NCI-H2081 treated with DMSO at 0.1 percent for 48 hours (cell line): ENCODE measurements around the gene DNTT.

ENCODE experiments used
- DNase-seq: peaks from one replicate; lab custom pipeline; 2025; lab: John Stamatoyannopoulos, UW

Gene DNTT

GRCh38 chr10:96304230-96304629 lies at the start of gene DNTT:
TSS of gene DNTT (plus strand) at chr10:96304434. CDS start at chr10:96304498, 64 bp downstream.
- DNase-seq, result no peak

- no peak for DNase-seq
Observed at GRCh38 chr10:96254976-96255375, 49.3 kb upstream of the DNTT start.

- DNase-seq, result no peak
Observed at GRCh38 chr10:96255549-96256333, 48.5 kb upstream of the DNTT start.

GRCh38 chr10:96257944-96258343 lies 46.3 kb upstream of the DNTT start:
- no peak for DNase-seq

GRCh38 chr10:96259150-96259549 lies 45.1 kb upstream of the DNTT start:
- DNase-seq, result no peak

- no peak for DNase-seq
Observed at GRCh38 chr10:96260014-96260413, 44.2 kb upstream of the DNTT start.

- no peak for DNase-seq
Observed at GRCh38 chr10:96261132-96261531, 43.1 kb upstream of the DNTT start.

GRCh38 chr10:96261930-96262329 lies 42.3 kb upstream of the DNTT start:
- DNase-seq, result no peak

GRCh38 chr10:96263176-96263575 lies 41.1 kb upstream of the DNTT start:
- DNase-seq, result no peak

GRCh38 chr10:96263669-96264068 lies 40.6 kb upstream of the DNTT start:
- no peak for DNase-seq

GRCh38 chr10:96264938-96265337 lies 39.3 kb upstream of the DNTT start:
- DNase-seq, result no peak

GRCh38 chr10:96266118-96266770 lies 38.0 kb upstream of the DNTT start:
- no peak for DNase-seq

- DNase-seq, result no peak
Observed at GRCh38 chr10:96267234-96267705, 37.0 kb upstream of the DNTT start.

- no peak for DNase-seq
Observed at GRCh38 chr10:96268341-96268909, 35.8 kb upstream of the DNTT start.

GRCh38 chr10:96269438-96270300 lies 34.6 kb upstream of the DNTT start:
- no peak for DNase-seq

GRCh38 chr10:96270571-96270970 lies 33.7 kb upstream of the DNTT start:
- DNase-seq, result no peak

GRCh38 chr10:96271016-96271815 lies 33.0 kb upstream of the DNTT start, which contains the start of gene BLNK:
TSS of gene BLNK (minus strand) at chr10:96271569. CDS start at chr10:96271398, 171 bp downstream.
- no peak for DNase-seq

GRCh38 chr10:96272316-96273280 lies 31.6 kb upstream of the DNTT start:
- no peak for DNase-seq

- no peak for DNase-seq
Observed at GRCh38 chr10:96275685-96276418, 28.4 kb upstream of the DNTT start.
